Measurements from ENCODE around the gene PPM1F. TPM values are rescaled to one million over a fixed set of nuclear protein-coding genes. Genes with fewer than 3 reads are reported as not detected.

Gene PPM1F
- total RNA-seq, 1 experiment from 2014 or later = 29.6 TPM

GRCh38 chr22:21975854-21976345, 23.3 kb upstream of the PPM1F start:
- DNase-seq (ENCODE audit: low read depth) = no peak

GRCh38 chr22:21975273-21975672, 22.6 kb upstream of the PPM1F start:
- no peak for DNase-seq (ENCODE audit: low read depth)

GRCh38 chr22:21974058-21974649, 21.5 kb upstream of the PPM1F start:
- no peak for DNase-seq (ENCODE audit: low read depth)

GRCh38 chr22:21972806-21973205, 20.2 kb upstream of the PPM1F start:
- DNase-seq (ENCODE audit: low read depth) = no peak

- peak; percentile 23 for DNase-seq (ENCODE audit: low read depth)
Measured at GRCh38 chr22:21972293-21972779, 19.7 kb upstream of the PPM1F start.

- DNase-seq (ENCODE audit: low read depth) = no peak
Measured at GRCh38 chr22:21971858-21972275, 19.2 kb upstream of the PPM1F start.

GRCh38 chr22:21970800-21971617, 18.4 kb upstream of the PPM1F start:
- no peak for DNase-seq (ENCODE audit: low read depth)

- no peak for DNase-seq (ENCODE audit: low read depth)
Measured at GRCh38 chr22:21970037-21970799, 17.6 kb upstream of the PPM1F start.

GRCh38 chr22:21968452-21969129, 15.9 kb upstream of the PPM1F start:
- no peak for DNase-seq (ENCODE audit: low read depth)

GRCh38 chr22:21967693-21968271, 15.1 kb upstream of the PPM1F start:
- DNase-seq (ENCODE audit: low read depth) = no peak

- no peak for DNase-seq (ENCODE audit: low read depth)
Measured at GRCh38 chr22:21966643-21967516, 14.2 kb upstream of the PPM1F start.

GRCh38 chr22:21965762-21966288, 13.2 kb upstream of the PPM1F start:
- DNase-seq (ENCODE audit: low read depth) = no peak

GRCh38 chr22:21964918-21965484, 12.4 kb upstream of the PPM1F start:
- DNase-seq (ENCODE audit: low read depth) = no peak

- DNase-seq (ENCODE audit: low read depth) = no peak
Measured at GRCh38 chr22:21964234-21964633, 11.6 kb upstream of the PPM1F start.

GRCh38 chr22:21963790-21964211, 11.2 kb upstream of the PPM1F start:
- no peak for DNase-seq (ENCODE audit: low read depth)

- DNase-seq (ENCODE audit: low read depth) = no peak
Measured at GRCh38 chr22:21963286-21963685, 10.6 kb upstream of the PPM1F start.

- no peak for DNase-seq (ENCODE audit: low read depth)
Measured at GRCh38 chr22:21962655-21962949, 10.0 kb upstream of the PPM1F start.

GRCh38 chr22:21961886-21962654, 9.4 kb upstream of the PPM1F start:
- DNase-seq (ENCODE audit: low read depth) = peak; percentile 37

All from Daoy (cell line).